Endothelial cell of umbilical vein (primary cell): ENCODE measurements around the gene PHC3. TPM values are rescaled to one million over a fixed set of nuclear protein-coding genes. Genes with fewer than 3 reads are reported as not detected.

ENCODE experiments used
- BruUV-seq: library from RNA; stranded (reverse); fragments of 400-500 nt; replicated peaks from 2 replicates; lab custom pipeline; 2021; lab: Mats Ljungman, UMichigan
- CTCF ChIA-PET: fragments of 300-600, 350-600 bp; sonication (Branson Sonifier 250); formaldehyde crosslinking; loops from one replicate; lab custom pipeline; 2021; ENCODE audit warnings: antibody characterized with exemption, inconsistent platforms; lab: Charles Lee
- POLR2A ChIA-PET: fragments of 300-600, 350-600 bp; sonication (Branson Sonifier 250); formaldehyde crosslinking; loops from one replicate; lab custom pipeline; 2021; ENCODE audit warnings: antibody characterized with exemption, inconsistent platforms; lab: Charles Lee
- DNase-seq: peaks from one replicate; pipeline ENCODE4 v3.0.0-alpha.2; 2011; ENCODE audit warnings: low read depth, low spot score
- FAIRE-seq: peaks from 2 replicates; lab custom pipeline; 2011; peaks lifted over from hg19 to GRCh38; lab: Jason Lieb, UNC
- H2AFZ ChIP-seq: 2 replicates; pipeline ENCODE4 v1.6.0; 2012; ENCODE audit warnings: low read depth, low read length, control low read depth, inconsistent platforms
- H3K27ac ChIP-seq: 2 replicates; pipeline ENCODE4 v1.5.1; 2011; ENCODE audit warnings: low read depth, mild to moderate bottlenecking, control low read depth, low read length, moderate library complexity; ENCODE audit not compliant: insufficient read depth
- H3K27me3 ChIP-seq, 2 experiments: 2 replicates each; pipeline versions ENCODE4 v1.6.0 to v1.6.1; 2011; ENCODE audit warnings: low read length in 2 of 2, mixed read lengths in 1 of 2; ENCODE audit not compliant: control insufficient read depth in 2 of 2, insufficient read depth in 2 of 2
- H3K36me3 ChIP-seq, 2 experiments: 2 replicates in 1 of 2; 3 replicates in 1 of 2; pipeline ENCODE4 v1.5.1; 2011; ENCODE audit warnings: low read length in 2 of 2, mild to moderate bottlenecking in 1 of 2, moderate library complexity in 1 of 2; ENCODE audit not compliant: control insufficient read depth in 2 of 2, insufficient read depth in 2 of 2; ENCODE audit errors: extremely low read depth in 1 of 2
- H3K4me1 ChIP-seq: 3 replicates; pipeline ENCODE4 v1.5.1; 2011; ENCODE audit warnings: mild to moderate bottlenecking, low read length; ENCODE audit not compliant: control insufficient read depth, insufficient read depth; ENCODE audit errors: extremely low read depth
- H3K4me2 ChIP-seq: 2 replicates; pipeline ENCODE4 v1.6.1; 2011; ENCODE audit warnings: low read length, control low read depth, mixed read lengths; ENCODE audit not compliant: insufficient read depth
- H3K4me3 ChIP-seq, 3 experiments: fragments of 200-600 bp in 1 of 3; sonication (generic), shearing (Covaris generic) in 1 of 3; replicated peaks in 1 of 3; 2 replicates each; pipeline ENCODE4 v1.5.1; 2011 to 2016; ENCODE audit warnings: control low read depth in 3 of 3, low read length in 3 of 3, mild to moderate bottlenecking in 2 of 3, inconsistent platforms in 1 of 3, low read depth in 1 of 3, moderate library complexity in 1 of 3; ENCODE audit not compliant: insufficient read depth in 1 of 3
- H3K79me2 ChIP-seq: 2 replicates; pipeline ENCODE4 v1.6.0; 2012; ENCODE audit warnings: low read length, inconsistent platforms; ENCODE audit not compliant: control insufficient read depth, insufficient read depth
- H3K9ac ChIP-seq: replicated peaks from 2 replicates; pipeline ENCODE3; 2011; ENCODE audit warnings: low read length, control low read depth; ENCODE audit not compliant: insufficient read depth; ENCODE audit errors: extremely low read depth
- H3K9me1 ChIP-seq: replicated peaks from 3 replicates; pipeline ENCODE4 v1.6.0; 2011; ENCODE audit warnings: mild to moderate bottlenecking, low read length; ENCODE audit not compliant: control insufficient read depth, insufficient read depth; ENCODE audit errors: extremely low read depth
- H3K9me3 ChIP-seq: replicated peaks from 2 replicates; pipeline ENCODE4 v1.5.1; 2012; ENCODE audit warnings: low read length, inconsistent platforms; ENCODE audit not compliant: control insufficient read depth, insufficient read depth
- H4K20me1 ChIP-seq: replicated peaks from 2 replicates; pipeline ENCODE3; 2011; ENCODE audit warnings: mild to moderate bottlenecking, low read length; ENCODE audit not compliant: control insufficient read depth, insufficient read depth; ENCODE audit errors: extremely low read depth
- EZH2 ChIP-seq: IDR thresholded peaks from 2 replicates; pipeline ENCODE4 v1.6.1; 2012; ENCODE audit warnings: borderline replicate concordance, low read depth, mild to moderate bottlenecking, moderate library complexity, low read length, inconsistent platforms; ENCODE audit not compliant: severe bottlenecking
- FOS ChIP-seq: IDR thresholded peaks from 2 replicates; pipeline ENCODE4 v1.6.1; 2011; ENCODE audit warnings: mild to moderate bottlenecking, low read length, moderate library complexity, borderline replicate concordance; ENCODE audit not compliant: insufficient read depth
- GATA2 ChIP-seq: IDR thresholded peaks from 2 replicates; pipeline ENCODE4 v1.7.0; 2011; ENCODE audit warnings: low read depth, mild to moderate bottlenecking, moderate library complexity, mixed read lengths, low read length; ENCODE audit not compliant: insufficient read length, insufficient read depth
- JUN ChIP-seq: IDR thresholded peaks from 2 replicates; pipeline ENCODE4 v1.6.1; 2011; ENCODE audit warnings: borderline replicate concordance, low read depth; ENCODE audit not compliant: insufficient read length, insufficient read depth
- MAX ChIP-seq: IDR thresholded peaks from 2 replicates; pipeline ENCODE4 v1.6.1; 2011; ENCODE audit not compliant: insufficient read depth, insufficient read length
- MYC ChIP-seq: IDR thresholded peaks from one replicate; pipeline ENCODE4 v1.6.1; 2011; ENCODE audit warnings: mild to moderate bottlenecking, low read depth, low read length
- POLR2A ChIP-seq: IDR thresholded peaks from 2 replicates; pipeline ENCODE4 v1.6.1; 2012; ENCODE audit warnings: low read depth, mild to moderate bottlenecking, control low read depth, low read length
- POLR2AphosphoS5 ChIP-seq: IDR thresholded peaks from 2 replicates; pipeline ENCODE4 v1.6.1; 2012; ENCODE audit warnings: low read depth, mild to moderate bottlenecking, control low read depth, low read length, moderate library complexity; ENCODE audit not compliant: insufficient read depth
- dilution Hi-C: fragments of 300-500 bp; cut with MboI; formaldehyde crosslinking; loops from one replicate; pipeline ENCODE4 v1.15.0; 2019; ENCODE audit warnings: low sequenced_read_pairs; ENCODE audit not compliant: extremely low pct_ligation_motif_present
- intact Hi-C: fragments of 100-400 bp; cut with micrococcal nuclease; formaldehyde crosslinking; loops from one replicate; pipeline ENCODE4 v1.10.0; 2022
- polyA plus RNA-seq, 4 experiments: library from polyadenylated mRNA; depleted of rRNA in 3 of 4; stranded (reverse) in 3 of 4; unstranded in 1 of 4; fragments of >200 nt; gene quantifications; 2 replicates each; pipeline versions ENCODE4 v1.2.1 to v1.2.3, GENCODE V29; 2011 to 2012; ENCODE audit warnings: missing spikeins in 1 of 4
- total RNA-seq: library from RNA; stranded (reverse); gene quantifications from 2 replicates; pipeline ENCODE4 v1.2.3, GENCODE V29; 2021
- TF ChIP-seq, protein P1 (sequence below), 2 donors: IDR thresholded peaks; 1 replicate in 1 of 2; 2 replicates in 1 of 2; pipeline ENCODE4 v1.5.1; 2011; ENCODE audit warnings: low read length in 2 of 2, mild to moderate bottlenecking in 2 of 2, moderate library complexity in 2 of 2, control low read depth in 1 of 2, inconsistent platforms in 1 of 2, low read depth in 1 of 2; ENCODE audit not compliant: insufficient read depth in 1 of 2; ENCODE audit errors: extremely low read depth in 1 of 2

PHC3 gene
- total and polyA plus RNA-seq, 2 donors (not counting 3 experiments of a cell fraction or from before 2014, with no cell fraction given) = 35.7 to 45.8 TPM

GRCh38 chr3:170102431-170102830 is 79.1 kb downstream of the PHC3 start:
- intact Hi-C loops (no loop called here), dilution Hi-C loops (no loop called here)
- POLR2A ChIA-PET = no interaction called here
- CTCF ChIA-PET = no interaction called here
- H3K9ac ChIP-seq = no peak overlapping the region
- H3K27ac ChIP-seq = no peak overlapping the region
- H3K9me1 ChIP-seq = no peaks in the 10 kb centered on the region
- H3K9me3 ChIP-seq = no peaks in the 10 kb centered on the region
- H3K4me2 ChIP-seq = no peak overlapping the region
- no peak overlapping the region for H2AFZ ChIP-seq
- H3K79me2 ChIP-seq = no peaks in the 10 kb centered on the region
- BruUV-seq = no TSS peak
- no peak for DNase-seq
- H3K27me3 ChIP-seq = no peaks in the 10 kb centered on the region
- TF ChIP-seq MYC = no peak
- no peak overlapping the region for H3K4me3 ChIP-seq
- H4K20me1 ChIP-seq = no peaks in the 10 kb centered on the region
- H3K4me1 ChIP-seq = no peaks in the 10 kb centered on the region
- peaks cover 6 to 25% of the 10 kb centered on the region in 2 experiments for H3K36me3 ChIP-seq
- no peak for FAIRE-seq

GRCh38 chr3:170100944-170101343 is 80.6 kb downstream of the PHC3 start:
- no peak for FAIRE-seq
- no peaks in the 10 kb centered on the region for H3K79me2 ChIP-seq
- no peaks in the 10 kb centered on the region for H4K20me1 ChIP-seq
- H3K27ac ChIP-seq = no peak overlapping the region
- no peak for DNase-seq
- peaks cover 8 to 31% of the 10 kb centered on the region in 2 experiments for H3K36me3 ChIP-seq
- BruUV-seq = no TSS peak
- no peaks in the 10 kb centered on the region for H3K9me1 ChIP-seq
- H3K4me1 ChIP-seq = no peaks in the 10 kb centered on the region
- H3K4me2 ChIP-seq = no peak overlapping the region
- intact Hi-C loops = no loop called here
- no peak overlapping the region for H3K9ac ChIP-seq
- no peaks in the 10 kb centered on the region for H3K9me3 ChIP-seq
- CTCF ChIA-PET = interaction anchor here (2.3 kb wide), 1 partner anchor 10 kb away, joined by 9 read pairs; no protein-coding TSS in a partner anchor
- no peak for TF ChIP-seq FOS
- TF ChIP-seq, protein P1, sequence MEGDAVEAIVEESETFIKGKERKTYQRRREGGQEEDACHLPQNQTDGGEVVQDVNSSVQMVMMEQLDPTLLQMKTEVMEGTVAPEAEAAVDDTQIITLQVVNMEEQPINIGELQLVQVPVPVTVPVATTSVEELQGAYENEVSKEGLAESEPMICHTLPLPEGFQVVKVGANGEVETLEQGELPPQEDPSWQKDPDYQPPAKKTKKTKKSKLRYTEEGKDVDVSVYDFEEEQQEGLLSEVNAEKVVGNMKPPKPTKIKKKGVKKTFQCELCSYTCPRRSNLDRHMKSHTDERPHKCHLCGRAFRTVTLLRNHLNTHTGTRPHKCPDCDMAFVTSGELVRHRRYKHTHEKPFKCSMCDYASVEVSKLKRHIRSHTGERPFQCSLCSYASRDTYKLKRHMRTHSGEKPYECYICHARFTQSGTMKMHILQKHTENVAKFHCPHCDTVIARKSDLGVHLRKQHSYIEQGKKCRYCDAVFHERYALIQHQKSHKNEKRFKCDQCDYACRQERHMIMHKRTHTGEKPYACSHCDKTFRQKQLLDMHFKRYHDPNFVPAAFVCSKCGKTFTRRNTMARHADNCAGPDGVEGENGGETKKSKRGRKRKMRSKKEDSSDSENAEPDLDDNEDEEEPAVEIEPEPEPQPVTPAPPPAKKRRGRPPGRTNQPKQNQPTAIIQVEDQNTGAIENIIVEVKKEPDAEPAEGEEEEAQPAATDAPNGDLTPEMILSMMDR (IDR thresholded peaks at IDR 0.05; ENCODE audit: extremely low read depth in 1 of 2, insufficient read depth in 1 of 2, low read depth in 1 of 2, low read length in 2 of 2) = no peak
- TF ChIP-seq GATA2 = no peak
- TF ChIP-seq POLR2A = no peak
- no peak for TF ChIP-seq JUN
- no peak for TF ChIP-seq EZH2
- no peak for TF ChIP-seq MAX
- TF ChIP-seq MYC = no peak
- TF ChIP-seq POLR2AphosphoS5 = no peak
- no peak overlapping the region for H3K4me3 ChIP-seq
- H2AFZ ChIP-seq = no peak overlapping the region
- dilution Hi-C loops = no loop called here
- H3K27me3 ChIP-seq = no peaks in the 10 kb centered on the region
- POLR2A ChIA-PET = no interaction called here
